Colonic mucosa (tissue), 4 donors: Measurements from ENCODE around the gene TAF11L2. TPM values are rescaled to one million over a fixed set of nuclear protein-coding genes. Genes with fewer than 3 reads are reported as not detected.
"Not testable (repeated sequence)": the region's sequence is repeated elsewhere in the genome, so short reads cannot be mapped to it uniquely, and the experiment has no call there.

Experiments
- DNase-seq: peaks from one replicate; pipeline ENCODE4 v3.0.0-alpha.2; 2020
- H3K27ac ChIP-seq: fragments of 200-600 bp; one replicate; pipeline ENCODE4 v1.8.0; 2021
- H3K27me3 ChIP-seq: fragments of 200-600 bp; one replicate; pipeline ENCODE4 v1.8.0; 2021
- H3K36me3 ChIP-seq: fragments of 200-600 bp; one replicate; pipeline ENCODE4 v1.8.0; 2021
- H3K4me1 ChIP-seq: fragments of 200-600 bp; one replicate; pipeline ENCODE4 v1.8.0; 2021; ENCODE audit warnings: mild to moderate bottlenecking
- H3K4me3 ChIP-seq: fragments of 200-600 bp; one replicate; pipeline ENCODE4 v1.8.0; 2021
- H3K9ac ChIP-seq, 2 donors: one replicate each; pipeline ENCODE4 v1.7.0; 2013; ENCODE audit warnings: control low read depth in 2 of 2, low read depth in 2 of 2, low read length in 2 of 2
- H3K9me3 ChIP-seq: fragments of 200-600 bp; one replicate; pipeline ENCODE4 v1.8.0; 2021
- intact Hi-C: fragments of 100-400 bp; cut with DNase I; formaldehyde crosslinking; loops from one replicate; pipeline ENCODE4 v1.14.1; 2022
- total RNA-seq, 2 donors: library from RNA; stranded (reverse); fragmentation: NEBNext Ultra II Directional in 1 of 2; extraction: Animal tissue kit (Norgen Biotek cat#: 25700) in 1 of 2; gene quantifications; one replicate each; pipeline ENCODE4 v1.2.1, GENCODE V29; 2021
- TF ChIP-seq, protein P1 (sequence below): fragments of 200-600 bp; IDR thresholded peaks from one replicate; pipeline ENCODE4 v1.8.0; 2022; ENCODE audit warnings: antibody characterized with exemption, mild to moderate bottlenecking
- donor health status: healthy.
- donor health status: DM: no; HTN: no; CAD: no.
- donor health status: DM: no; HTN: no; CAD: no.

Gene TAF11L2
- total RNA-seq, 2 donors from 2014 or later, result not detected

GRCh38 chr5:17487174-17487512 lies 10.9 kb upstream of the TAF11L2 start:
- H3K9ac ChIP-seq, result no peak overlapping the region
- TF ChIP-seq, protein P1, sequence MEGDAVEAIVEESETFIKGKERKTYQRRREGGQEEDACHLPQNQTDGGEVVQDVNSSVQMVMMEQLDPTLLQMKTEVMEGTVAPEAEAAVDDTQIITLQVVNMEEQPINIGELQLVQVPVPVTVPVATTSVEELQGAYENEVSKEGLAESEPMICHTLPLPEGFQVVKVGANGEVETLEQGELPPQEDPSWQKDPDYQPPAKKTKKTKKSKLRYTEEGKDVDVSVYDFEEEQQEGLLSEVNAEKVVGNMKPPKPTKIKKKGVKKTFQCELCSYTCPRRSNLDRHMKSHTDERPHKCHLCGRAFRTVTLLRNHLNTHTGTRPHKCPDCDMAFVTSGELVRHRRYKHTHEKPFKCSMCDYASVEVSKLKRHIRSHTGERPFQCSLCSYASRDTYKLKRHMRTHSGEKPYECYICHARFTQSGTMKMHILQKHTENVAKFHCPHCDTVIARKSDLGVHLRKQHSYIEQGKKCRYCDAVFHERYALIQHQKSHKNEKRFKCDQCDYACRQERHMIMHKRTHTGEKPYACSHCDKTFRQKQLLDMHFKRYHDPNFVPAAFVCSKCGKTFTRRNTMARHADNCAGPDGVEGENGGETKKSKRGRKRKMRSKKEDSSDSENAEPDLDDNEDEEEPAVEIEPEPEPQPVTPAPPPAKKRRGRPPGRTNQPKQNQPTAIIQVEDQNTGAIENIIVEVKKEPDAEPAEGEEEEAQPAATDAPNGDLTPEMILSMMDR, result no peak
- H3K9me3 ChIP-seq, result no peaks in the 10 kb centered on the region
- no peak overlapping the region for H3K4me3 ChIP-seq
- no peaks in the 10 kb centered on the region for H3K27me3 ChIP-seq
- H3K36me3 ChIP-seq, result no peaks in the 10 kb centered on the region
- intact Hi-C loops, result no loop called here
- H3K27ac ChIP-seq, result no peak overlapping the region
- DNase-seq, result no peak
- no peaks in the 10 kb centered on the region for H3K4me1 ChIP-seq

DNA sequence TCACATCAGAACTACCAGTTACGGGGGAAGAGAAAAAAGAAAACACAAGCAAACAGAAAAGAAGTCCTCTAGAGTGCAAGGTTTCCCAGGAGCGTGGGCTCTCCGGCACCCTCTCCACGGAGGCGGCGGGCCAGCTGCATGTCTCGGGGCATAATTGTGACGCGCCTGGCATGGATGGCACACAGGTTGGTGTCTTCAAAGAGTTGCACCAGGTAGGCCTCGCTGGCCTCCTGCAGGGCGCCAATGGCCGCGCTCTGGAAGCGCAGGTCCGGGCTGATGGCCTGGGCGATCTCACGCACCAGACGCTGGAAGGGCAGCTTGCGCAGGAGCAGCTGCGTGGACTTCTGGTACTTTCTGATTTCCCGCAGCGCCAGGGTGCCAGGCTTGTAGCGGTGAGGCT lies 6.8 kb upstream of the TAF11L2 start:
- H3K9me3 ChIP-seq, H3K4me1 ChIP-seq, H3K4me3 ChIP-seq, H3K9ac ChIP-seq, H3K36me3 ChIP-seq, H3K27me3 ChIP-seq, DNase-seq, intact Hi-C loops, H3K27ac ChIP-seq: not testable (repeated sequence)

DNA sequence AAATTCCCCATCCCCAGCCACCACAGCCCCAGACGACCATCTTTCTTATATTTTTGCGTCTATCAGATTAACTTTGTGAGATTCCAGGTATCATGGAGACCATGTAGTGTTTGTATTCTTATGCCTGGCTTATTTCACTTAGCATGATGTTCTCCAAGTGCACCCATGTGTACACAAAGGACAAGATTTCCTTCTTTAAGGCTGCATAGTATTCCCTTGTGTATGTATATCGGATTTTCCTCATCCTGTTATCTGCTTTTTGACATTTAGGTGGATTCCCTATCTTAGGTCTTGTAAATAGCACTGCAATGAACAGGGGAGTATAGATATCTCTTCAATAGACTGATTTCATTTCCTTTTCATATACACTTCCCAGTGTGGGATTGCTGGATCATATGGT lies 5.3 kb upstream of the TAF11L2 start:
- TF ChIP-seq, protein P1, result no peak
- Histone ChIP-seq H3K36me3 (no peaks in the 10 kb centered on the region), H3K4me1 (no peaks in the 10 kb centered on the region), H3K27me3 (no peaks in the 10 kb centered on the region), H3K9me3 (no peaks in the 10 kb centered on the region), H3K27ac (no peak overlapping the region), H3K4me3 (no peak overlapping the region), H3K9ac (no peak overlapping the region)
- intact Hi-C loops, result no loop called here
- DNase-seq, result no peak

DNA sequence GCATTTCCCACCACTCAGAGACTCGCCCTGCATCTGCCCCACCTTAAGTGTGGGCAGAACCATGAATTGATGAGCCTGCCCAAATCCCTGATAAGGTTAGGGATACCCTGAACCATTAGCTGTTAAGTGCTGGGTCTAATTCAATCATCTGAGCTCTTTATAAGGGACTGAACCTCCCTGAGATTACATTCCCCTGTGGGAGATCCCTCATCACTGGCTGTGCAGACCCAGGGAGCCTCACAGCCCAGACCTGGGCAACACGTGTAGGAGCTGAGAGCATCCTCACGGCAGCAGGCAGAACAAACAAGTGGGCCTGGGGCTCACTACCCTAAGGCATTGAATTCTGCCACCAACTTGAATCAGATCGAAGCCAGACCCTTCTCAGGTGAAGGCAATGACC lies 585 bp upstream of the TAF11L2 start:
- H3K9me3 ChIP-seq, result no peaks in the 10 kb centered on the region
- no peaks in the 10 kb centered on the region for H3K36me3 ChIP-seq
- intact Hi-C loops, result no loop called here
- no peak overlapping the region for H3K27ac ChIP-seq
- H3K27me3 ChIP-seq, result no peaks in the 10 kb centered on the region
- TF ChIP-seq, protein P1, result no peak
- no peak overlapping the region for H3K9ac ChIP-seq
- no peaks in the 10 kb centered on the region for H3K4me1 ChIP-seq
- no peak overlapping the region for H3K4me3 ChIP-seq
- no peak for DNase-seq

DNA sequence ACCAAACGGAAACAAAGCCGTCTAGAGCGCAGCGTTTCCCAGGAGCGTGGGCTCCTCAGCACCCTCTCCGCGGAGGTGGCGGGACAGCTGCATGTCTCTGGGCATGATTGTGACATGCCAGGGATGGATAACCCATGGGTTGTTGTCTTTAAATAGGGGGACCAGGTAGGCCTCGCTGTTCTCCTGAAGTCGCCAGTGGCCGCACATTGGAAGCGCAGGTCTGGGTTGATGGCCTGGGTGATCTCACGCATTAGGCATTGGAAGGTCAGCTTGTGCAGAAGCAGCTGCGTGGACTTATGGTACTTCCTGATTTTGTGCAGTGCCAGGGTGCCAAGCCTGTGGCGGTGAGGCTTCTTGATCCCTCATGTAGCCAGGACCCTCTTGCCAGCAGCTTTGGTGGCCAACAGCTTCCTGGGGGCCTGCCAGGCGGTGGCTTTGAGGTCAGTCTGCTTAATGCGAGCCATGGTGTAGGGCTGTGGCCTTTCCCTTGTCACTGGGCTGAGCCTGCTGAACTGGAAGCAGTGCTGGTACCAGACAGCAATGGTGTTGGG lies 13.8 kb downstream of the TAF11L2 start:
- Histone ChIP-seq H3K27me3 (no peaks in the 10 kb centered on the region), H3K27ac (no peak overlapping the region), H3K9ac (no peak overlapping the region), H3K4me1 (no peaks in the 10 kb centered on the region), H3K4me3 (no peak overlapping the region), H3K36me3 (no peaks in the 10 kb centered on the region), H3K9me3 (no peaks in the 10 kb centered on the region)
- DNase-seq, result no peak
- intact Hi-C loops, result no loop called here
- TF ChIP-seq, protein P1, result no peak

DNA sequence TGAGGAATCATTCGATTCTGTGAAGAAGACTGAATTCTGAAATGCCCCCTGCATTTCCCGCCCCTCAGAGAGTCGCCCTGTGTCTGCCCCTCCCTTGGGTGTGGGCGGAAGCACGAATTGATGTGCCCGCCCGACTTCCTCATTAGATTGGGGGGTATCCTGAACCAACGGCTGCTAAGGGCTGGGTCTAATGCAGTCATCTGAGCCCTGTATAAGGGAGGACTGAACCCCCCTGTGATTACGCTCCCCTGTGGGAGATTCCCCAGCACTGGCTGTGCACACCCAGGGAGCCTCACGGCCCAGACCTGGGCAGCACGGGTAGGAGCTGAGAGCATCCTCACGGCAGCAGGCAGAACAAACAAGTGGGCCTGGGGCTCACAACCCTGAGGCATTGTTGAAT lies 19.5 kb downstream of the TAF11L2 start:
- DNase-seq, H3K4me3 ChIP-seq, H3K27me3 ChIP-seq, H3K9me3 ChIP-seq, H3K9ac ChIP-seq, intact Hi-C loops, H3K36me3 ChIP-seq, H3K4me1 ChIP-seq, H3K27ac ChIP-seq: not testable (repeated sequence)

- H3K36me3 ChIP-seq, H3K4me3 ChIP-seq, H3K9ac ChIP-seq, H3K27me3 ChIP-seq, H3K27ac ChIP-seq, intact Hi-C loops, DNase-seq, H3K4me1 ChIP-seq, H3K9me3 ChIP-seq: not testable (repeated sequence)
Observed at GRCh38 chr5:17518067-17518466, 20.0 kb downstream of the TAF11L2 start, which contains the start of gene TAF11L3. Gene TAF11L3 (plus strand): TSS chr5:17518367.

DNA sequence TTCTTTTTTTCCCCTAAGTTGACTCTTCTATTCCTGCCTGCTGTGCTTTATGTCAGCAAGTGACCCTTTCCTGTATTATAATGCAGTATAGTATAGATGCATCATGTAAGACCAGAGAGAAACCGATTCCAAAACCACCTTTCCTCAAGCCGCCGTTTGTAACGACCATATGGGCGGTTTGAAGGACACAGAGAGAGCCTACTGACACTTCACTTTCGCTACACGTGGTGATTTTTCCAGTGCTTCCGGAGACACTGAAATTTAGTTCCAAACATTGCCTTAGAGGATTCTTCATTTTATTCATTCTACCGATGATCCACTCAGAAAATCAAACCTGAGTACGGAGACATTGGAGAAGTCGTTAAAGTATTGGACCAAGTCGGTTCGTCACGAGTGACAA lies 21.5 kb downstream of the TAF11L2 start:
- DNase-seq, H3K27me3 ChIP-seq, H3K27ac ChIP-seq, H3K4me1 ChIP-seq, intact Hi-C loops, H3K9ac ChIP-seq, H3K36me3 ChIP-seq, H3K9me3 ChIP-seq, H3K4me3 ChIP-seq: not testable (repeated sequence)

GRCh38 chr5:17521501-17521900 lies 23.5 kb downstream of the TAF11L2 start, which contains the start of gene TAF11L4:
Gene TAF11L4 (plus strand): TSS chr5:17521801.
- H3K27me3 ChIP-seq, H3K27ac ChIP-seq, H3K4me3 ChIP-seq, H3K9me3 ChIP-seq, DNase-seq, H3K4me1 ChIP-seq, H3K9ac ChIP-seq, intact Hi-C loops, H3K36me3 ChIP-seq: not testable (repeated sequence)

DNA sequence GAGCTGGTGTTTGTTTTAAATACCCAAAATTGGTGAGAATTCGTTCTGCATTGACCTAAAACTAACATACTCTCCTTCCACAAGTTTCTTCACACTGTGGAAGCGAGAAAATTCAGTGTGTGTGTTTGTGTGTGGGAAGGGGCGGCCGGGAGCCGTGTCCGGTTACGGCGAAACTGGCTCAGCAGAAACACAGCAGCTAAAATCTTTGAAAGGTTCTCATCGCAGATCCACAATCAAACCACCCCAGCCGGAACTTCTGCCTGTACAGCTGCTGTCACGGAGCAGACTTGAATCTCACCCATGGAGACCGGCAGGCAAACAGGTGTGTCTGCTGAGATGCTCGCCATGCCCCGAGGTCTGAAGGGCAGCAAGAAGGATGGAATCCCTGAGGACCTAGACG lies 26.9 kb downstream of the TAF11L2 start, which contains the start of gene TAF11L5:
Gene TAF11L5, plus strand, starts transcription at position 301 of the 400 bp plus-strand sequence.
- DNase-seq, H3K9me3 ChIP-seq, H3K27ac ChIP-seq, H3K4me3 ChIP-seq, H3K36me3 ChIP-seq, intact Hi-C loops, H3K27me3 ChIP-seq, H3K4me1 ChIP-seq, H3K9ac ChIP-seq: not testable (repeated sequence)
